Inferior parietal cortex (tissue), 1 donor: ENCODE data around the gene LSG1.

Source experiments
- DNase-seq: peaks from one replicate; pipeline ENCODE4 v3.0.0-alpha.2; 2016; ENCODE audit errors: extremely low spot score

LSG1 gene

GRCh38 chr3:194687638-194688199 is 15.7 kb upstream of the LSG1 start:
- DNase-seq: peak; percentile 13

- DNase-seq: peak; percentile 11
These were observed 15.0 kb upstream of the LSG1 start for GRCh38 chr3:194686816-194687637.

GRCh38 chr3:194686414-194686815 is 14.4 kb upstream of the LSG1 start:
- no peak for DNase-seq

- peak; percentile 84 for DNase-seq
These were observed 13.9 kb upstream of the LSG1 start, which contains the start of gene FAM43A for GRCh38 chr3:194685718-194686413. TSS of gene FAM43A (plus strand) at chr3:194685883. CDS start at chr3:194686827, 944 bp downstream.

GRCh38 chr3:194685065-194685717 is 13.2 kb upstream of the LSG1 start:
- no peak for DNase-seq

GRCh38 chr3:194683380-194683779 is 11.4 kb upstream of the LSG1 start:
- no peak for DNase-seq

- DNase-seq: peak; percentile 89
These were observed 10.8 kb upstream of the LSG1 start for GRCh38 chr3:194682694-194683310.

- no peak for DNase-seq
These were observed 10.2 kb upstream of the LSG1 start for GRCh38 chr3:194682189-194682693.

GRCh38 chr3:194680888-194681615 is 9.1 kb upstream of the LSG1 start:
- no peak for DNase-seq

GRCh38 chr3:194676471-194676870 is 4.5 kb upstream of the LSG1 start:
- no peak for DNase-seq

GRCh38 chr3:194675680-194676079 is 3.7 kb upstream of the LSG1 start:
- DNase-seq: peak; percentile 27

GRCh38 chr3:194675081-194675640 is 3.2 kb upstream of the LSG1 start:
- no peak for DNase-seq

GRCh38 chr3:194673761-194674160 is 1.8 kb upstream of the LSG1 start:
- DNase-seq: peak; percentile 15

GRCh38 chr3:194672876-194673275 is 885 bp upstream of the LSG1 start:
- DNase-seq: no peak

GRCh38 chr3:194671511-194671899 is 486 bp downstream of the LSG1 start:
- peak; percentile 41 for DNase-seq

- no peak for DNase-seq
These were observed 4.6 kb downstream of the LSG1 start for GRCh38 chr3:194667363-194667762.

- no peak for DNase-seq
These were observed 7.1 kb downstream of the LSG1 start for GRCh38 chr3:194664857-194665256.

GRCh38 chr3:194661946-194662345 is 10.0 kb downstream of the LSG1 start:
- no peak for DNase-seq

- no peak for DNase-seq
These were observed 10.6 kb downstream of the LSG1 start for GRCh38 chr3:194661374-194661773.

- DNase-seq: no peak
These were observed 12.2 kb downstream of the LSG1 start for GRCh38 chr3:194659778-194660177.
